GM19455 (cell line): ENCODE results near the gene FCHSD2.
"Not testable (repeated sequence)": the region's sequence is repeated elsewhere in the genome, so short reads cannot be mapped to it uniquely, and the experiment has no call there.

Source experiments
- ATAC-seq: cut with Tn5 transposase; IDR thresholded peaks from one replicate; pipeline ENCODE4 v1.9.1; 2021; ENCODE audit not compliant: unreplicated experiment

FCHSD2 gene

GRCh38 chr11:72940417-72940816 is 201.7 kb downstream of the FCHSD2 start:
- no peak for ATAC-seq

- ATAC-seq: no peak
Measured at GRCh38 chr11:72939031-72939430, 203.1 kb downstream of the FCHSD2 start.

DNA sequence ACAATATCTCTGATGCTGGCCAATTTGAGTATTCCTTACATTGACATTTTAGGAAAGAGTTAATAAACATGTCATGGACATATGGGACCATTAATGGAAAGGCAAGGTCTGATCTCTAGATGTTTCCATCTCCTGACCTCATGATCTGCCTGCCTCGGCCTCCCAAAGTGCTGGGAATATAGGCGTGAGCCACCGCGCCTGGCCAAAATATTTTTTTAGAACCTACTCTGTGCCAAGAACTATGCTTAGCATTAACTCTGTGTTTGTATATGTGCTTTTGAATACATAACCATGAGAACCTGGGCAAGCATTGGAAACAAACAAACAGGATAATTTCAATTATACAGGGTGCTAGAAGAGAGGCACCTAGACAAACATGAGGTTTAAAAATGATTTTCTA is 204.7 kb downstream of the FCHSD2 start:
- ATAC-seq: no peak

DNA sequence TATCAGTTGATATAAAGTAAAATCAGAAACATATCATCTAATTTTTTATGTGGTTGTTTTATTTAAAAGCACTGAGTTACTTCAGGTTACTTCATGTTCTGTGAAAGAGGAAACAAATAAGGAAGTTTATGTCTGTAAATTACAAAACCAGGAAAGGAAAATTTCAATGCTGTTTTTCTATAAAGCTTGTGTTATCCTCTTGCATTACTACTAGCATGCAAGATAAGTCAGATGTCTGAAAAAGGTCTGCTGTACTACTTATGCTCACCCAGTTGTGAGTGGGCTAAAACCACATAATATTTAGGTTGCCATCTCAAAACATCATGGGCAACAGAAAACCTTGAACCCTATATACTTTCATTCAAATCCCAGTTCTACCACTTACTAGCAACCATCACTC is 206.4 kb downstream of the FCHSD2 start:
- ATAC-seq: no peak

DNA sequence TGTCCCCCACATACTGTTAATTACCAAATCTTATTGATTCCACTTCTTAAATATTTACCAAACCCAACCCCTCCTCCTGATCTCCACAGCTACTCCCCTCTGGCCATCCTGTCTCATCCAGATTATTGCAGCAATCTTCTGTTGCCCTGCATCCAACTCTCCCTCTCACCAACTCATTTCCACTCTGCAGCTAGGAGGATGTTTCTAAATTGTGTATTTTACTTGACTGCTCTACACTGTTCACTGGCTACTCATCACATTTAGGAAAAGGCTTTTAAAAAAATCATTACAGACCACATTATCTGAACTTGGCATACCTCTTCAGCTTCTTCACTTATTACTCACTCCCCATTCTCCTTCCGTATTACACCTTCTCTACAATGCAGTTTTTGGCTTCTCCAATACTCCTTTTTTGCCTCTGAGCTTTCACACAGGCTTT is 210.0 kb downstream of the FCHSD2 start:
- no peak for ATAC-seq

GRCh38 chr11:72930008-72930407 is 212.1 kb downstream of the FCHSD2 start:
- no peak for ATAC-seq

DNA sequence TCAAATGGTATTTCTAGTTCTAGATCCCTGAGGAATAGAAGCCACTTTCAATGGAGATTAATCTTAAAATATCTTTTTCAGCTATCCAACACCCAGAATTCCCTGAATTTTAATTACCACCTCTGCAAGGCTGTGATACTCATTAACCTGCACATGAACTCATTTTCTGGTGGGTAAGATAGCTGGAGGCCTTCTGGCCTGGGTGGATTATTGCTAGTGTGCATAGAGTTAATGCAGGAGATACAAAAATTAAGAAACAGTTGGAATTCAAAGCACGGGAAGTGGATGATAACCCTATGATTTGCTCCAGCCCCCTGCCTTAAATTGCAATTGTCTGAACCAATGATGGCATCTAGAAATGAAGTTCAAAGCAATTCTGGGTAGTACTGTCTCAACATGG is 212.9 kb downstream of the FCHSD2 start:
- ATAC-seq: no peak

- no peak for ATAC-seq
Measured at GRCh38 chr11:72927380-72927779, 214.7 kb downstream of the FCHSD2 start.

DNA sequence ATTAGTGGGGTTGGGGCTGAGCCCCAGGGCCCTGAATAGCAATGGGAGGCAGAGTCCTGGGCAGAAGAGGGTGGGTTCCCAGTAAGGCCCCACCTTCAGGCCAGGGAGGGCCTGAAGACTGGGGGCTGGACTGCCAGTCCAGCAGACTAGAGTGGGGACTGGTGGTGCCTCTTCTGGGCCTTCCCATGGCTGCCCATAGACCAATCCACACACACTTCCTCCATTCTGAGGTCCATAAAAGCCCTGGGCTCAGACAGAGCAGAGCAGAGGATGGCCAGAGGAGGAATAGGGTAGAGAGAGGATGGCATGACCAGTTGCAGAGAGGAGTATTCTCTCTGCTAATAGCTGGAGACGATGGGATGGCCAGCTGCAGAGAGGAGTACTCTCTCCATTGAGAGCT is 216.0 kb downstream of the FCHSD2 start:
- ATAC-seq: no peak

DNA sequence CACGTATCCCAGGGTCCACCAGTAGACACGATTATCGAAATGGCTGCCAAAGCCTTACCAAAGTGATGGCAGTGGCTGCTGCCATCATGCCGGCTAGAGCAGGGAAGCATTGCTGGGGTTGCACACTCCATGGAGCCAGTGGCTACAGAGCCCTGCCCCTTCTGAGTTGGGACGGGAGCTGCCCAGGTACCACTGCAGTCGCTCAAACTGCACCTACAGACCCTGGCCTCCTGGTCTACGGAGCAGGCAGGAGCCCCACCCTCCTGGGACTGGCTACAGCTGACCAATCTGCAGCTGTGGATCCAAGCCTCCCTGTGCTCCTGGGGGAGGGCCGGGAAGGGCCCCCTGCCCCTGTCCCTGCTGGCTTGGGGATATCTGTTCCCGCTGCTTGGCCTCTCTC is 216.5 kb downstream of the FCHSD2 start:
- no peak for ATAC-seq

GRCh38 chr11:72924568-72925190 is 217.4 kb downstream of the FCHSD2 start:
- no peak for ATAC-seq

GRCh38 chr11:72921028-72921716 is 220.9 kb downstream of the FCHSD2 start:
- ATAC-seq: no peak

GRCh38 chr11:72920001-72920400 is 222.1 kb downstream of the FCHSD2 start:
- no peak for ATAC-seq

GRCh38 chr11:72918851-72919250 is 223.3 kb downstream of the FCHSD2 start:
- ATAC-seq: no peak

DNA sequence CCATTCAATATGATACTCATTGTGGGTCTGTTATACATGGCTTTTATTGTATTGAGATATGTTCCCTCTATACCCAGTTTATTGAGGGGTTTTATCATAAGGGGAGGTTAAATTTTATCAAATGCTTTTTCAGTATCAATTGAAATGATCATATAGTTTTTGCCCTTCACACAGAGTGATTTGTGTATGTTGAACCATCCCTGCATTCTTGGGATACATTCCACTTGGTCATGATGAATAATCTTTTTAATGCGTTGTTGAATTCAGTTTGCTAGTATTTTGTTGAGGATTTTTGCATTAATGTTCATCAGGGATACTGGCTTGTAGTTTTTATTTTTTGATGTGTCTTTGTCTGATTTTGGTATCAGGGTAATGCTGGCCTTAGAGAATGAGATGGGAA is 229.9 kb downstream of the FCHSD2 start:
- ATAC-seq: no peak

DNA sequence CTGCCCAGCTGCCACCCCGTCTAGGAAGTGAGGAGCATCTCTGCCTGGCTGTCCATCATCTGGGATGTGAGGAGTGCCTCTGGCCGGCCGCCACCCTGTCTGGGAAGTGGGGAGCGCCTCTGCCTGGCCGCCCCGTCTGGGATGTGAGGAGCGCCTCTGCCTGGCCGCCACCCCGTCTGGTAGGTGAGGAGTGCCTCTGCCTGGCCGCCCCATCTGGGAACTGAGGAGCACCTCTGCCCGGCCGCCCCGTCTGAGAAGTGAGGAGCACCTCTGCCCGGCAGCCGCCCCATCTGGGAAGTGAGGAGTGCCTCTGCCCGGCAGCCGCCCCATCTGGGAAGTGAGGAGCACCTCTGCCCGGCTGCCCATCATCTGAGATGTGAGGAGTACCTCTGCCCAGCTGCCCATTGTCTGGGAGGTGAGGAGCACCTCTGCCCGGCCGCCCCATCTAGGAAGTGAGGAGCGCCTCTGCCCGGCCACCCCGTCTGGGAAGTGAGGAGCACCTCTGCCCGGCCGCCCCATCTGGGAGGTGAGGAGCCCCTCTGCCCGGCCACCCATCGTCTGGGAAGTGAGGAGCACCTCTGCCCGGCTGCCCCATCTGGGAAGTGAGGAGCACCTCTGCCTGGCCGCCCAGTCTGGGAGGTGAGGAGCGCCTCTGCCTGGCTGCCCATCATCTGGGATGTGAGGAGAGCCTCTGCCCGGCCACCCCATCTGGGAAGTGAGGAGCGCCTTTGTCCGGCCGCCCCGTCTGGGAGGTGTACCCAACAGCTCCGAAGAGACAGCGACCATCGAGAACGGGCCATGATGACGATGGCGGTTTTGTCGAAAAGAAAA is 232.3 kb downstream of the FCHSD2 start:
- ATAC-seq: not testable (repeated sequence)

- no peak for ATAC-seq
Measured at GRCh38 chr11:72908032-72908676, 234.0 kb downstream of the FCHSD2 start.

DNA sequence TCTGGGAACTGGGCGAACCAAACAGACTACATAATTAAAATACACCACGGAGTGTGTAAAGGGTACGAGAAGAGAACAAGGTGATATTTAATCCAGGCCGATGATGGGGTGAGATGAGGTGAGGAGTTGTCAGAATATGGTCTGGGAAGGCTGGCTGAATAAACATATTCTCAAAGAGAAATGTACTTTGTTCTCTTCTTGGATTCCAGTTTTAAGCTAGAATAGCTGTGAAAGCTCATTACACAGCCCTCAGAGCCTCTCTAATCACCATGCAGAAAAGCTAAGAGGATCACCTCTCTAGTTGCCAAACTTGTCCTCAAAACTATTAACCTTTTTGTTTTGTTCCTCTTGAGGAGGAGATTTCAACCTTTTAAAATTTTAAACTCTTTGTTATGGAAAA is 238.1 kb downstream of the FCHSD2 start:
- no peak for ATAC-seq

- ATAC-seq: no peak
Measured at GRCh38 chr11:72901374-72901773, 240.7 kb downstream of the FCHSD2 start.

GRCh38 chr11:72900013-72900412 is 242.1 kb downstream of the FCHSD2 start:
- ATAC-seq: no peak

GRCh38 chr11:72899238-72899637 is 242.9 kb downstream of the FCHSD2 start:
- ATAC-seq: no peak
